Measurements from ENCODE around the gene ALAD. TPM values are rescaled to one million over a fixed set of nuclear protein-coding genes. Genes with fewer than 3 reads are reported as not detected.

The ALAD gene
- polyA plus RNA-seq, 1 donor from 2014 or later, result 42.9 TPM

GRCh38 chr9:113360242-113360842 lies 40.7 kb downstream of the ALAD start:
- Histone ChIP-seq H3K4me2 (ENCODE audit: low read length) (no peak overlapping the region), H3K4me3 (ENCODE audit: low read length) (no peak overlapping the region), H3K9me2 (ENCODE audit: insufficient read depth, low read length) (no peaks in the 10 kb centered on the region), H3K27me3 (ENCODE audit: insufficient read depth, low read depth, low read length) (no peaks in the 10 kb centered on the region), H3F3A (ENCODE audit: insufficient read depth, low read length, poor library complexity, severe bottlenecking) (no peaks in the 10 kb centered on the region), H3K27ac (ENCODE audit: low read length) (no peak overlapping the region), H3K9ac (ENCODE audit: low read length) (no peak overlapping the region), H4K20me1 (ENCODE audit: insufficient read depth) (no peaks in the 10 kb centered on the region), H3K9me3 (ENCODE audit: low read length) (no peaks in the 10 kb centered on the region), H2AFZ (ENCODE audit: low read depth, low read length) (no peak overlapping the region), H3K79me2 (replicated peaks; ENCODE audit: insufficient read depth, low read length) (no peaks in the 10 kb centered on the region), H3K36me3 (ENCODE audit: insufficient read depth, low read length) (no peaks in the 10 kb centered on the region)
- TF ChIP-seq EP300 (conservative IDR thresholded peaks at IDR 0.05; ENCODE audit: poor library complexity, severe bottlenecking) (no peak), CTCF (IDR thresholded peaks at IDR 0.05; ENCODE audit: poor library complexity, severe bottlenecking) (no peak), SMC3 (conservative IDR thresholded peaks at IDR 0.05; ENCODE audit: poor library complexity) (no peak), REST (IDR thresholded peaks at IDR 0.05; ENCODE audit: borderline replicate concordance) (no peak), EZH2 (IDR thresholded peaks at IDR 0.05; ENCODE audit: borderline replicate concordance, insufficient read depth, low read length, poor library complexity, severe bottlenecking) (no peak)

- Histone ChIP-seq H3K27ac (ENCODE audit: low read length) (no peak overlapping the region), H3F3A (ENCODE audit: insufficient read depth, low read length, poor library complexity, severe bottlenecking) (no peaks in the 10 kb centered on the region), H2AFZ (ENCODE audit: low read depth, low read length) (no peak overlapping the region), H4K20me1 (ENCODE audit: insufficient read depth) (no peaks in the 10 kb centered on the region), H3K79me2 (replicated peaks; ENCODE audit: insufficient read depth, low read length) (no peaks in the 10 kb centered on the region), H3K36me3 (ENCODE audit: insufficient read depth, low read length) (no peaks in the 10 kb centered on the region), H3K27me3 (ENCODE audit: insufficient read depth, low read depth, low read length) (no peaks in the 10 kb centered on the region), H3K4me2 (ENCODE audit: low read length) (no peak overlapping the region), H3K9me2 (ENCODE audit: insufficient read depth, low read length) (no peaks in the 10 kb centered on the region), H3K9me3 (ENCODE audit: low read length) (no peaks in the 10 kb centered on the region), H3K4me3 (ENCODE audit: low read length) (no peak overlapping the region), H3K9ac (ENCODE audit: low read length) (no peak overlapping the region)
- no peak for TF ChIP-seq RAD21 (conservative IDR thresholded peaks at IDR 0.05)
- TF ChIP-seq MXI1 (conservative IDR thresholded peaks at IDR 0.05; ENCODE audit: poor library complexity, severe bottlenecking), result no peak
Observed at GRCh38 chr9:113359385-113359784, 41.7 kb downstream of the ALAD start.

- no peaks in the 10 kb centered on the region for H3K79me2 ChIP-seq (replicated peaks; ENCODE audit: insufficient read depth, low read length)
- H3K36me3 ChIP-seq (ENCODE audit: insufficient read depth, low read length), result no peaks in the 10 kb centered on the region
- H3F3A ChIP-seq (ENCODE audit: insufficient read depth, low read length, poor library complexity, severe bottlenecking), result no peaks in the 10 kb centered on the region
- H3K9me2 ChIP-seq (ENCODE audit: insufficient read depth, low read length), result no peaks in the 10 kb centered on the region
- H3K4me3 ChIP-seq (ENCODE audit: low read length), result no peak overlapping the region
- no peaks in the 10 kb centered on the region for H4K20me1 ChIP-seq (ENCODE audit: insufficient read depth)
- TF ChIP-seq RAD21 (conservative IDR thresholded peaks at IDR 0.05), result no peak
- TF ChIP-seq SMC3 (conservative IDR thresholded peaks at IDR 0.05; ENCODE audit: poor library complexity), result no peak
- TF ChIP-seq EP300 (conservative IDR thresholded peaks at IDR 0.05; ENCODE audit: poor library complexity, severe bottlenecking), result no peak
- no peak for TF ChIP-seq REST (IDR thresholded peaks at IDR 0.05; ENCODE audit: borderline replicate concordance)
- TF ChIP-seq MXI1 (conservative IDR thresholded peaks at IDR 0.05; ENCODE audit: poor library complexity, severe bottlenecking), result no peak
- no peak for TF ChIP-seq POLR2AphosphoS5 (IDR thresholded peaks at IDR 0.05)
- no peak for TF ChIP-seq CTCF (IDR thresholded peaks at IDR 0.05; ENCODE audit: poor library complexity, severe bottlenecking)
- TF ChIP-seq TAF1 (IDR thresholded peaks at IDR 0.05; ENCODE audit: low read depth), result no peak
- no peak for TF ChIP-seq EZH2 (IDR thresholded peaks at IDR 0.05; ENCODE audit: borderline replicate concordance, insufficient read depth, low read length, poor library complexity, severe bottlenecking)
- H3K9ac ChIP-seq (ENCODE audit: low read length), result no peak overlapping the region
- peaks cover 5% of the 10 kb centered on the region for H3K27me3 ChIP-seq (ENCODE audit: insufficient read depth, low read depth, low read length)
- no peaks in the 10 kb centered on the region for H3K9me3 ChIP-seq (ENCODE audit: low read length)
- H3K4me2 ChIP-seq (ENCODE audit: low read length), result no peak overlapping the region
- no peak overlapping the region for H3K27ac ChIP-seq (ENCODE audit: low read length)
- no peak overlapping the region for H2AFZ ChIP-seq (ENCODE audit: low read depth, low read length)
Observed at GRCh38 chr9:113356686-113357292, 44.3 kb downstream of the ALAD start.
